ENCODE results near the gene FAM177A1. TPM values are rescaled to one million over a fixed set of nuclear protein-coding genes. Genes with fewer than 3 reads are reported as not detected.

The FAM177A1 gene
- total and polyA plus RNA-seq, 2 donors from 2014 or later, result 66.4 to 114 TPM

GRCh38 chr14:35001621-35002020, 44.5 kb upstream of the FAM177A1 start:
- Histone ChIP-seq H3K4me3 (ENCODE audit: low read length in 3 of 3) (no peak overlapping the region), H3K9me3 (ENCODE audit: control insufficient read depth in 2 of 3, insufficient read depth in 1 of 3, low read length in 3 of 3) (no peaks in the 10 kb centered on the region), H3K36me3 (ENCODE audit: control insufficient read depth in 2 of 3, insufficient read depth in 3 of 3, low read length in 3 of 3) (peaks cover 0 to 10% (median 0%) of the 10 kb centered on the region in 3 donors), H3K9ac (ENCODE audit: low read length in 3 of 3) (no peak overlapping the region), H3K27ac (ENCODE audit: low read depth in 2 of 2, low read length in 2 of 2) (no peak overlapping the region), H3K27me3 (ENCODE audit: control insufficient read depth, insufficient read depth, low read length) (no peaks in the 10 kb centered on the region), H3K4me1 (ENCODE audit: control insufficient read depth in 2 of 3, insufficient read depth in 2 of 3, low read depth in 1 of 3, low read length in 3 of 3) (no peaks in the 10 kb centered on the region)
- intact Hi-C loops (cut with DNase I), result no loop called here
- no peak for TF ChIP-seq CTCF (IDR thresholded peaks at IDR 0.05; ENCODE audit: borderline replicate concordance, extremely low read depth, insufficient read depth)
- DNase-seq (no peak), FAIRE-seq (no peak)

GRCh38 chr14:35004839-35005238, 41.2 kb upstream of the FAM177A1 start:
- intact Hi-C loops (cut with DNase I), result no loop called here
- H3K4me1 ChIP-seq (ENCODE audit: control insufficient read depth in 2 of 3, insufficient read depth in 2 of 3, low read depth in 1 of 3, low read length in 3 of 3), result no peaks in the 10 kb centered on the region
- H3K36me3 ChIP-seq (ENCODE audit: control insufficient read depth in 2 of 3, insufficient read depth in 3 of 3, low read length in 3 of 3), result peaks cover 0 to 14% (median 2%) of the 10 kb centered on the region in 3 donors
- no peak for TF ChIP-seq CTCF (IDR thresholded peaks at IDR 0.05; ENCODE audit: borderline replicate concordance, extremely low read depth, insufficient read depth)
- H3K27ac ChIP-seq (ENCODE audit: low read depth in 2 of 2, low read length in 2 of 2), result no peak overlapping the region
- H3K4me3 ChIP-seq (ENCODE audit: low read length in 3 of 3), result no peak overlapping the region
- no peak overlapping the region for H3K9ac ChIP-seq (ENCODE audit: low read length in 3 of 3)
- no peak for FAIRE-seq
- H3K9me3 ChIP-seq (ENCODE audit: control insufficient read depth in 2 of 3, insufficient read depth in 1 of 3, low read length in 3 of 3), result no peaks in the 10 kb centered on the region
- H3K27me3 ChIP-seq (ENCODE audit: control insufficient read depth, insufficient read depth, low read length), result no peaks in the 10 kb centered on the region
- DNase-seq, result no peak

GRCh38 chr14:35016568-35016967, 29.5 kb upstream of the FAM177A1 start:
- Histone ChIP-seq H3K27ac (ENCODE audit: low read depth in 2 of 2, low read length in 2 of 2) (no peak overlapping the region), H3K27me3 (ENCODE audit: control insufficient read depth, insufficient read depth, low read length) (no peaks in the 10 kb centered on the region), H3K4me3 (ENCODE audit: low read length in 3 of 3) (no peak overlapping the region), H3K9ac (ENCODE audit: low read length in 3 of 3) (no peak overlapping the region), H3K9me3 (ENCODE audit: control insufficient read depth in 2 of 3, insufficient read depth in 1 of 3, low read length in 3 of 3) (no peaks in the 10 kb centered on the region), H3K36me3 (ENCODE audit: control insufficient read depth in 2 of 3, insufficient read depth in 3 of 3, low read length in 3 of 3) (peaks cover 5 to 22% (median 14%) of the 10 kb centered on the region in 3 donors), H3K4me1 (ENCODE audit: control insufficient read depth in 2 of 3, insufficient read depth in 2 of 3, low read depth in 1 of 3, low read length in 3 of 3) (no peaks in the 10 kb centered on the region)
- intact Hi-C loops (cut with DNase I), result no loop called here
- DNase-seq (no peak), FAIRE-seq (no peak)
- TF ChIP-seq CTCF (IDR thresholded peaks at IDR 0.05; ENCODE audit: borderline replicate concordance, extremely low read depth, insufficient read depth), result no peak

GRCh38 chr14:35020713-35021112, 25.4 kb upstream of the FAM177A1 start:
- H3K9ac ChIP-seq (ENCODE audit: low read length in 3 of 3), result no peak overlapping the region
- no peak for TF ChIP-seq CTCF (IDR thresholded peaks at IDR 0.05; ENCODE audit: borderline replicate concordance, extremely low read depth, insufficient read depth)
- intact Hi-C loops (cut with DNase I), result no loop called here
- H3K9me3 ChIP-seq (ENCODE audit: control insufficient read depth in 2 of 3, insufficient read depth in 1 of 3, low read length in 3 of 3), result no peaks in the 10 kb centered on the region
- H3K27ac ChIP-seq (ENCODE audit: low read depth in 2 of 2, low read length in 2 of 2), result no peak overlapping the region
- no peak overlapping the region for H3K4me3 ChIP-seq (ENCODE audit: low read length in 3 of 3)
- no peaks in the 10 kb centered on the region for H3K4me1 ChIP-seq (ENCODE audit: control insufficient read depth in 2 of 3, insufficient read depth in 2 of 3, low read depth in 1 of 3, low read length in 3 of 3)
- H3K27me3 ChIP-seq (ENCODE audit: control insufficient read depth, insufficient read depth, low read length), result no peaks in the 10 kb centered on the region
- peaks cover 8 to 20% (median 8%) of the 10 kb centered on the region in 3 donors for H3K36me3 ChIP-seq (ENCODE audit: control insufficient read depth in 2 of 3, insufficient read depth in 3 of 3, low read length in 3 of 3)
- FAIRE-seq (no peak), DNase-seq (no peak)
